ENCODE data around the gene SLA2.
A peak's percentile ranks its signal among the peaks of the same experiment; 100 is the strongest.

SLA2 gene

DNA sequence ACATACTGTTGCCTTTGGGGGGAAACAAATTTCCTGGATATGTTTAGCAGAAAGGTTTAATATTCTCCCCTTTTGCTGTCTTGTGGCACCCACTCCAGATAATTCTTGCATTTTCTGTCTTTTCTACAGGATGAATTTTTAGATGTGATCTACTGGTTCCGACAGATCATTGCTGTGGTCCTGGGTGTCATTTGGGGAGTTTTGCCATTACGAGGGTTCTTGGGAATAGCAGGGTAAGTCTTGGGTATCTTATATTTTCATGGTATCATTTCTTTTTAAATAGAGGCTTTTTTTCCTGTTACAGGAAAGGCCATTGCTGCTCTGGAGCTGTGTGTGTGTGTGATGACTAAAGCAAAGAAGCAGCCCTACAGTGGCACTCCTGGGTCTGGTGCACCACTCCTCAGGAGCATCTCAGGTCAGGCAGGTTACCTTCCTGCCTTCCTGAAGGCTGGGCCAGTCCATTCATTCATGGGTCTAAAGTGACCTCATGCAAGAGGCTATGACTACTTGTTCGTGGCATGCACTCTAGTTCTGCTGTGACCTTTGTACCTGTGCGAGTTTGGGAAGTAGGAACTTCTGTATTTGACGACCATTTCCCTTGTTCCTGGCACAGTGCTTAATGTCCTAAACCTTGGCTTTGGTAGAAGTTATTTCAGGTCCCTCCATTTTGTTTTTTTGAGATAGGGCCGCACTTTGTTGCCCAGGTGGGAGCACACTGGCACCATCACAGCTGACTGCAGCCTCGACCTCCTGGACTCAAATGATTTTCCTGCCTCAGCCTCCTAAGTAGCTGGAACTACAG lies 38.2 kb downstream of the SLA2 start:
- no peak for DNase-seq (ENCODE audit: low read depth in 2 of 2)

GRCh38 chr20:36606158-36607066 lies 39.6 kb downstream of the SLA2 start:
- no peak for DNase-seq (ENCODE audit: low read depth in 2 of 2)

DNA sequence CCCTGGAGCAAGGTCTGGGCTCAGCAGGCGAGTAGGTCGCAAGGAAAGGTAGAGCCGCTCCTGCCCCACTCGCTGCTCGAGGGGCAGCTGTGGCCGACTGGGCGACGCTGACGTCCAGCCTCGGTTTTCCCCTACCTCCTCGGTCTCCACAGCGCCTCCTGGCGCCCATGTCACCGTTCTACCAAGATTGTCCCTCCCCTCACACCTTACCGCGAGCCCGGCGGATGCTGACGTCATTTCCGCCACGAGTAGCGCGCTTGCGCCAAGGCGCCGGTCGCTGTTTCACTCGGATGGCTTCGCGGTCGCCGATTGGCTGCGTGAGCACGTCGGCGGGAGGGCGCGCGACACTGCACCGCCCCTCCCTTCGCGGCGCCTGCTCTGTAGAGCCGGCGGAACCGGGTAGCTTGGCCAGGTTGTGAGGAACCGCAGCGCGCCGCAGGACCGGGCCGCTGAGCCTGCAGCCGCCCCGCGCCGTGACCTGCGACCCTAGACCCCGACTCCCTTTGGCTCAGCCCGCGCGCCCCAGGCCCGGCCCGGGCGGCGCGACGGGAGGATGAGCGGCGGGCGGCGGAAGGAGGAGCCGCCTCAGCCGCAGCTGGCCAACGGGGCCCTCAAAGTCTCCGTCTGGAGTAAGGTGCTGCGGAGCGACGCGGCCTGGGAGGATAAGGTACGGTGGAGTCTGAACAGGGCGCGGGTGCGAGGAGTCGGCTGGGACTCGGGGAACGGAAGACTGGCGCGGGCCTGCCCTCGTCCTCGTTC lies 40.4 kb downstream of the SLA2 start, which contains the start of gene RAB5IF:
Gene RAB5IF, plus strand, starts transcription at position 381 of the 759 bp plus-strand sequence. Its CDS starts 173 bp downstream, at position 554.
- DNase-seq (ENCODE audit: low read depth in 2 of 2) = peak; percentile 96 to 97

DNA sequence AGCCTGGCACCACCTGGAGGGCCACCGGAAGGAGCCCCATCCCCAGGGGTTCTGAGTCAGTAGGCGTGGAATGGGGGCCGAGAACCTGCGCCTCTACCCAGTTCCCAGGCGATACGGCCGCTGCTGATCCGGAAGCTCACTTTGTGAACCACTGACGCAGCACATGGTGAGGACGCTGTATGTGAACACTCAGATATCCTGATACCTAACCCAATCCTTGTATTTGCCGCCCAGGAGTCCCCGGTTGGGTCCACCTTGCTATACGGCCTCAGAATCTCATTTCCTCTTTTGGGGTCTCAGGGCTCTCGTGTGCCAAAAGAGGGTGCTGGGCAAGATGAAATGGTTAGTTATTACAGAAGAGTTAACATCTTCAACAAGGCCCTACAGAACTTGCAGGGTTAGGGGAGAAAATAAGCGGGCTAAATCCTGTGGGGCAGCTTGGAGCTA lies 41.0 kb downstream of the SLA2 start:
- DNase-seq (ENCODE audit: low read depth in 2 of 2) = no peak

DNA sequence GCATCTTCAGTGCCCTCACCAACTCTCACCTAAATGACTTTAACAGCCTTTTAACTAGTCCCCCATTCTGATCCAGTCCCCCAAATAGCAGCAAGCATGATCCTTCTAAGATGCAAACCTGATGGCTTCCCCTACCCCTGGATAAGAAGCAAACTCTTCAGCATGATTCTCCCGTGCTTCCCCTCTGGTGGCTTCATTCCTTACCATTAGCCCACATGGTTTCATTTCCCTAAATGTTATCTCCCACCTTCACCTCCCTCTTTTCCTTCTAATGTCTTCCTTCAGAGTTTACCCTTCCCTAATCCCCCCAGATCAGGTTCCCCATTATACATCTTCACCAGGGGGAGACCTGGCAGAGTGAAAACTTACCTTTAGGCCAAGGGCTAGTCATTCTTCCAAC lies 44.5 kb downstream of the SLA2 start:
- DNase-seq (ENCODE audit: low read depth in 2 of 2) = no peak

GRCh38 chr20:36599912-36600345 lies 46.1 kb downstream of the SLA2 start:
- no peak for DNase-seq (ENCODE audit: low read depth in 2 of 2)

DNA sequence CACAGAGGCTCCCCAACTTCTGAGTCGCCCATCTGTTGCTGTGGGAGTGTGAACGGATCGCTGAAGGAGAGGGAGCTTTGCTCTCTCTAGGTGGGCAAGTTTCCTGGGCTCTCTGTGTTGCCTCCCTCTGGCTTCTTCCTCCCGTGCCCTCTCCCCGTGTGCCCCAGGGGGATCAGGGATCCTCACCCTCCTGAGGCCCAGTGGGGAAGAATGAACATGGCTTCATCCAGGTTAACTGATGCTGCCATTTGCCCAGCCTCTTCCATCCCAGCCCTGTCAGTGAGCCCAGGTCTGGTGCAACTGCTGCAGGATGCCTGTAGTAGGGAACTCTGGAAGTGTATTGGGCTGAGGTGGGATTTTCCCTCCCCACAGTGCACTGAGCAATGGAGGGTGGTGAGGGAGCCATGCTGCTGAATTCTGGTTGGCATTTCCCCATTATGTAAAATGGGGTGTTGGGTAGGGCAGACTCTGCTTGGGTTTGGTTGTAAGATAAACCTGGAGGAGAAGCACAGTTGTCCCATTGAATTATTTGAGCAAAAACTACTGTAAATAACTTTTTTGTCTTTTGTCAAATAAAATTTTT lies 52.6 kb downstream of the SLA2 start:
- DNase-seq (ENCODE audit: low read depth in 2 of 2) = no peak

- DNase-seq (ENCODE audit: low read depth in 2 of 2) = no peak
Measured at GRCh38 chr20:36591854-36592641, 53.9 kb downstream of the SLA2 start.

DNA sequence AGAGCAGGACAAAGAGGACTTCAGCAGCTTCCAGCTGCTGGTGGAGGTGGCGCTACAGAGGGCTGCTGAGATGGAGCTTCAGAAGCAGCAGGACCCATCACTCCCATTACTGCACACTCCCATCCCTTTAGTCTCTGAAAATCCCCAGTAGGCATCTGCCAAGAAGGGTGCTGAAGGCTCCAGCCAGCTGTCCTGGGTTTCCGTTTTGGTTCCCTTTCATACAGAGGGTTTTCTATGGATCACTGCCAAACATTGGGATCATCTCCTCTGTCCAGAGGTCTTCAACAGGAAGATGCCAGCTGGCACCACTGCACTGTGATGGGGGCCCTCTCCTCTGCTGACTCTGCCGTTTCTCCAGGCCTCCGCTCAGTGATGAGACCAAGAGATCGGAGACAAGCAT lies 54.7 kb downstream of the SLA2 start:
- no peak for DNase-seq (ENCODE audit: low read depth in 2 of 2)

DNA sequence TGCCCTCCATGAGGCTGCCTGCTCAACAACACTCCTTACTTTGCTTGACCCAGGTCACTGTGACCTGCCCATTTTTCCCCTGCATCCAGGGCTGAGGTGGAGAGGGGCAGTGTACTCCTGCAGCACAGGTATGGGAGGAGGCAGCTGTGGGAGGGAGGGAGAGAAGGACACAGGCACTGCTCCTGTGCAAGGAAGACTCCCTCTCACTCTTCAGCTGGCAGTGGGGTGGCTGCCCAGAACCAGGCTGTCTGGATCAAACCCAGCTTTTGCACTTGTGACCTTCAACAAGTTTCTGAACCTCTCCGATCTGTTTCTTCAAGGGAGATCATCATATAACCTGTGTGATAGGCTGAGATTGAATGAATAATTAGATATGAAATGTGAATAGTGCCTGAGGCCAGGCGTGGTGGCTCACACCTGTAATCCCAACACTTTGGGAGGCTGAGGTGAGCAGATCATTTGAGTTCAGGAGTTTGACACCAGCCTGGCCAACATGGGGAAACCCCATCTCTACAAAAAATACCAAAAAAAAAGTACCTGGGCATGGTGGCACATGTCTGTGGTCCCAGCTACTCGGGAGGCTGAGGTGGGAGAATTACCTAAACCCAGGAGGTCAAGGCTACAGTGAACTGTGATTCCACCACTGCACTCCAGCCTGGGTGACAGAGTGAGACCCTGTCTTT lies 58.5 kb downstream of the SLA2 start:
- no peak for DNase-seq (ENCODE audit: low read depth in 2 of 2)

GRCh38 chr20:36585410-36586125 lies 60.4 kb downstream of the SLA2 start:
- DNase-seq (ENCODE audit: low read depth in 2 of 2) = no peak

GRCh38 chr20:36584018-36584481 lies 61.9 kb downstream of the SLA2 start:
- DNase-seq (ENCODE audit: low read depth in 2 of 2) = no peak

DNA sequence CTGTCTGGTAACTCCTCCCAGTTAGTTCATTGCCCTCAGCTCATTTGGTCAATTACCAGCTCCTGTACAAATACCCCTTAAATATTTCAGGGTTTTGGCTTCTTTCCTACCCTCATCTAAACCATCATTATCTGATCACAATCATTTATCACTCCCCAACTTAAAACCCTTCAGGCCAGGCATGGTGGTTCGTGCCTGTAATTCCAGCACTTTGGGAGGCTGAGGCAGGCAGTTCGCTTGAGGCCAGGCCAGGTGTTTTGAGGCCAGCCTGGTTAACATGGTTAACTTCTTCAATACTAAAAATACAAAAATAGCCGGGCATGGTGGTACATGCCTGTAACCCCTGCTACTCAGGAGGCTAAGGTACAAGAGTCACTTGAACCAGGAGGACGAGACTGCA lies 63.2 kb downstream of the SLA2 start:
- no peak for DNase-seq (ENCODE audit: low read depth in 2 of 2)

- DNase-seq (ENCODE audit: low read depth in 2 of 2) = no peak
Measured at GRCh38 chr20:36582322-36582721, 63.7 kb downstream of the SLA2 start.

DNA sequence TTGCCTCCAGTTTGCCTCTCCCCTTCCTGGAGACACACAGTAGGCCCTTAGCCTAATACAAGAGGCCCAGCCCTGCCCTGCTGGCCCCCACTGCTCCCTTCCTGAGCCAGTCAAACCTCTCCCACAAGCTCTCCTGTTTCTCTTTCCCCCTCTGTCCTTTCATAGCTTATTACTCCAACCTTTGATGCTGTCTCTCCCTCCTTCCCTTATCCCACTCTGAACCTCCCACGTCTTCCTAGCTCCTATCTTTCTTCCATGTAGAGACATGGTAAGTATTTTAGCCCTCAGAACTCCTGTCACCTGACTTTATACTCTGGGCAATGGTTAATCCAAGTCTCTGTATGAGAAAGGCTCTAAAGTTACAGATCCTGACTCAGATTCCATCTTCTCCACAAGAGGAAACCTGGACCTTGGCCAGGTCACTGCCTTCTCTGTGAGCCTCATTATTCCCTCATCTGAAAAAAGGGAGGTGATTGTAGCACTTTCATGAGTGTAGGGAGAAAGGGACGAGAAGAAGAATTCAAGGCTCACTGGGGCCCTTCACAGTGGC lies 65.9 kb downstream of the SLA2 start:
- DNase-seq (ENCODE audit: low read depth in 2 of 2) = no peak

- DNase-seq (ENCODE audit: low read depth in 2 of 2) = no peak
Measured at GRCh38 chr20:36578356-36579041, 67.5 kb downstream of the SLA2 start.

GRCh38 chr20:36576081-36576445 lies 69.9 kb downstream of the SLA2 start:
- DNase-seq (ENCODE audit: low read depth in 2 of 2) = no peak

DNA sequence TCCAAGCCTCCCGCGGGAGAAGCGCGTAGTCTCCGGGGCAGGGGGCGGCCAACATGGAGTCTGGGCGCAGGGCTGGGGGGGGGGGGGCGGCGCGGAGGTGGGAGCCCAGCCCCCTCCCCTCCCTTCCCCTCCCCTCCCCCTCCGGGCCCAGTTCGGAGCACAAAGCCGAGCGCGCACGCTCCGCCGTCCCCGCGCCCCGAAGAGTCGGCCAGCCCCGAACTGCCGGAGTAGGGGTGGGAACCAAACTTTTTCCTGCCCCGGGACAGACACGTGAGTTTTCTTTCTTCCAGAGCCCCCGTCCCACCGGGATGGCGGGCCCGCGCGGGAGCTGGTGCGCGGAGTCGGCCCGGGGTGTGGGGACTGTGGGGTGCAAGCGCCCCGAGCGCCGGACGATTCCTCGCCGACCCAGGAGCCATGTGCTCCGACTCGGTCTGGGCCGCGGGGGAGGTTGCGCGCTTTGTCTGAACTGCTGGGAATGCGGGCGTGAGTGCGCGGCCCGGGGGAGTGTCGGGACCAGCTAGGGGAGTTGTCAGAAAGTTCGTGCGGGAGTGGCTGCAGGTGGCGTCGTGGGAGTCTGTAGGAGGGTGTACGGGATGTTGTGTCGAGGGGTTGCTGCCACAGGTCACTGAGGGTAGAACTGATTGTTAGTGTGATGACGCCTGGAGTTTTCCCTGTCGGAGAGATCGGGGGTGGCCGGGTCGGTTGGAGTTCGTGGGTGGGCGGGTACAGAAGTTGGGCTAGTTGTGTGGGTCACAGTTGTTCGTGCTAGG lies 71.4 kb downstream of the SLA2 start:
- no peak for DNase-seq (ENCODE audit: low read depth in 2 of 2)

Measured in stimulated activated CD4-positive, alpha-beta T cell treated with anti-CD3 and anti-CD28 coated beads, Interleukin-1b, Interleukin-23, amount 100 ng/mL, for 1 hour (primary cell).